Stimulated activated CD8-positive, alpha-beta memory T cell treated with anti-CD3 and anti-CD28 coated beads, Interleukin-7, amount 100 ng/mL, for 1 hour (primary cell): ENCODE data around the gene GAK.

Source experiments
- DNase-seq, 2 donors: peaks; one replicate each; pipeline ENCODE4 v3.0.0-alpha.2; 2020; ENCODE audit warnings: low read depth in 2 of 2

The GAK gene

DNA sequence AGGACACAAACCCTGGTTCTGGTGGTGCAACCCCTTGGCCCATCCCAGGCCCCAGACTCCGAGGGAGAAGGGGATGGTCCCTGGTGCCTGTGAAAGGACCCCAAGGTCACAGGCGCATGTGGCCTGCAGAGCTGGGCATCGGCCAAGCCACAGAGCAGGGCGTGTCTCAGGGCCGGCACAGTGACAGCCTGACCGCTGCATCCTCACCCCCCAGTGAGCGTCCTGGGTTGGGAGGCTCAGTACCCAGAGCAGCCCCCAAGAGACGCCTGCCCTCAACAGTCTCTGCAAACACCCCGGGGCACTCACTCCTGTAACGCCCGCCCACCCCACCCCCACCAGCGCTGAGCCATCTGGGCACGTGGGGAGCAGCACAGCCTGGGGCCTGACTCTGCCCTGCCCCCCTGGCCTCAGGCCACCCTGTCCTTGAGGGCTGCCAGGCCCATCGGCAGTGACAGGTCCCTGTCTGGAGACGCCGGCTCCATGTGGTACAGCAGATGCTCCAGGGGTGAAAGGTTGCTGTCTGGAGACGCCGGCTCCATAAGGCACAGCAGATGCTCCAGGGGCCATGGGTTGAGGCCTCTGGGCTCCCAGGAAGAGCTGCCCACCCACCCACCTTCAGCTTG lies 81.7 kb downstream of the GAK start:
- no peak for DNase-seq

DNA sequence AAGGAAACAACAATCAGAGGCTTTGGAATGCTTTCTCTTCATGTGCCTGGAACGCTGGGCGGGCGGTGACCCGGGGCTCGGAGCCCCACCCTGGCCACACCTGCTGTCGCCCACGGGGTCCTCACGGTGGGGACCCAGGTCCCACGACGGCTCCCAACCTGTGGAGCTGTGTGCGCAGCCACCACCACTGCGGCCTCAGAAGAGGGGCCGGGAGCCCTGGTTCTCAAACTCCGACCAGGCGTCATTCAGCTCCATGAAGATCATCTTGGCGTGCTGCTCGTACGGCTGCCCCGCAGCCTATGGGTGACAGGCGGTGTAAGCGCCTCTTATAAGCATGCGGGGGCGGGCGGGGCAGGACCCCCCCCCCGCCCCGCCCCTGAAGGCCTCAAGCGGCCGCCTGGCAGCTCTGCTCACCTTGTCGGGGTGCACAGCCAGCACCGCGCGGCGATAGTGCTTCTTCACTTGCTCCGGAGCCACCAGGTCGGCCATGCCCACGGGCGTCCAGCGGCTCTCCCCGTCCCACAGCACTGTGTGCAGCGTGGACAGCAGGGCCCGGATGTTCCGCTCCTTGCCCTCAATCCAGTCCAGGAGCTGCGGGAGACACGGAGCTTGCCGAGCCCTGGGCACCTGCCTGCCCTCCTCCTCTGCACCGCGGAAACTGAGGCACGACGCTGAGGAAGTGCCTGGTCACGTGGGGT lies 82.5 kb downstream of the GAK start:
- DNase-seq, result no peak

GRCh38 chr4:848803-849477 lies 83.2 kb downstream of the GAK start:
- DNase-seq, result no peak

DNA sequence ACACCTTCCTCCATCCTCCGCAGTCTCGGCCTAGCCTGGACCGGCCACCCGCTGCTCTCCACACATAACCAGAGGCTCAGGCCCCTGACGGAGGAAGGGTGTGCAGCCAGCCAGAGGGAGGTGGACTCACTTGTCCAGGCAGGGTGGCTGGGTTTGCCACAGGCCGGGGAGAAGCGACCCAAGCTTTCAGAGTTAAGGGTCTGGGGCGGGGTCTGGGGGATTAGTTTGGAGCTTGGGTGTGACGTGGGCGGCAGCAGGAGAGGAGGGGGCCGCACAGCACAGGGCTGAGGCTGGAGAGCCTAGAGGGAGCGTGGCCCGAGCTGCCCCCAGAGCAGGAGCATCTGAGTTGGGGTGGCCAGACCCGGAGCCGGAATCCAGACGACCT lies 83.8 kb downstream of the GAK start:
- DNase-seq, result no peak

DNA sequence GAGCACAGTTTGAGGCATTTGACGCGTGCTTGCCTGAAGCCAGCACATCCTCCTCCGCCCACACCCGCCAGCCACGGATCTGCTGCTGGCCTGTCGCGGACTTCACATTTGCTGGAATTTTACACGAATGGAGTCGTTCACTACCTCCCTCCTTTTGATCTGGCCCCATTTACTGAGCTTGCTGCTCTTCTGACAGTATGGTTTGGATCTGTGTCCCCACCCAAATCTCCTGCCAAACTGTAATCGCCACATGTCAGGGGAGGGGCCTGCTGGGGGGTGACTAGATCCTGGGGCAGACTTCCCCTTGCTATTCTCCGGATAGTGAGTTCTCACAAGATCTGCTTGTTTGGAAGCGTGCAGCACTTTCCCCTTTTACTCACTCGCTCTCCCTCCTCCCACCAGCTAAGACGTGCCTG lies 86.3 kb downstream of the GAK start:
- DNase-seq, result no peak

- no peak for DNase-seq
These were observed 86.8 kb downstream of the GAK start for GRCh38 chr4:845233-845835.

DNA sequence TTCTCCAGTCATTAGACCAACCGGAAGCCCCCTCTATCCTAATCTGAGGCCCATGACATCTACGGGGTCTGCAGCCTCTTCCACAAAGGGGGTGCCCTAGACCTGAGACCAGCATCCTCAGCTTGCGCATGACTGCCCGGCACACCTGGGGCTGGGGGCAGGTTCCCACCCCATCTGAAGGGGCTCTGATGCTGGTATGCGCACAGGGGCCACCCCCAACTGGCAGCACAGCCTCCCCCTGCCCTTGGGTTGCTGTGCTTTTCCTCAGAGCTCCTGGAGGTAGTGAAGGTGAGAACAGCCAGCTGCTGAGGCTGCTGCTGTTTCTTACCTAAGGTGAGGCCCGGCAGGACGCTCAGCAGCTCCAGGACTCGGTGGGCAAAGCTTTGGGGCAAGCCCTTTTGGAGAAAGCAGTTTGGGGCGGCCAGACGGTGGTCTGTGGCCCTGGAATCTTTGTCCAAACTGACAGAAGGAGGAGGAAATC lies 87.3 kb downstream of the GAK start:
- DNase-seq, result no peak

- no peak for DNase-seq
These were observed 92.3 kb downstream of the GAK start for GRCh38 chr4:839675-840443.

- no peak for DNase-seq
These were observed 94.3 kb downstream of the GAK start for GRCh38 chr4:837772-838171.

DNA sequence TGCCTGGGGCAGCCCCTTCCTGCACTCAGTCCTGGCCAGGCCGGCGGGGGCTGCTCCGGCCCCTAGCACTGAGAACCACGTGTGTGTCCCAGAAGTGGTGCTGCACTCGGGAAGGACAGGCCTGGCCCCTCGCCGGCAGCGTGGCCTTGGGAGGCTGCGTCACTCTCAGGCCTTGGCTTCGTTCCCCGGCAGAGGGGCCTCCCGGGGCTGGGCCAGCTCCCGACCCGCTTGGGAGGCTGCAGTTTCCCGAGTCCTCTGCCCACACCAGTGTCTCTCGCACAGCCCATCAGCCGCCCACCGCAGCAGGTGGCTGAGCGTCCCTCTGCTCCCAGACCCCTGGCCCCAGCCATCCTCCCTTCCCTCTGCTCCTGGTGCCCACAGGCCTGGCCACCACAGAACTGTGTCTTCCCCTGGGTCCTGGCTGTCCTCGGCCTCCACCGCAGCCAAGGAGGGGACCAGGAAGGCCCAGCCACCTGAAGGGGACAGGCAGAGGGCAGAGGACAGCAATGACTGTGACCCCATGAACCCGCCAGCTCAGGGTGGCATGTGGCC lies 95.3 kb downstream of the GAK start:
- DNase-seq, result no peak

DNA sequence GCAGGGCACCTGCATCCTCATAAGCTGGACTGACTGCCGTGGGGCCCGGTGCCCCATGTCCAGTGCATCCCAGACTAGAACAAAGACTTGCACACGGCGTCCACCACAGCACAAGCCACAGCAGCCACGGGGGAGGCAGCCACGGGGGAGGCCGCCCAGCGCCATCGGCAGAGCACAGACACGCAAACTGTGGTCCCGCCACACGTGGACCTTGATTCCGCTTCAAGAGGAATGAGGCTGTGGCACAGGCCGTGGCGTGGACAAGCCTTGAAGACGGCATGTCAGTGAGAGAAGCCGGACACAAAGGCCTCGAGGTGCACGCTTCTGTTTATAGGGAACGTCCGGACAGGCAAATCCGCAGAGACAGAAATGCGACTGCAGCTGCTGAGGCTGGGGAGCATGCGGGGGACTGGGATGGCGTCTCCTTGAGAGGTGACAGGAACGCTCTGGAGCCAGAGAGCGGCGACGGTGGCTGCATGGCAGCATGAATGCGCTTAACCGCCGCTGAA lies 96.1 kb downstream of the GAK start:
- DNase-seq, result no peak

GRCh38 chr4:835148-836002 lies 96.7 kb downstream of the GAK start:
- DNase-seq, result no peak

- no peak for DNase-seq
These were observed 97.6 kb downstream of the GAK start for GRCh38 chr4:834368-835147.

DNA sequence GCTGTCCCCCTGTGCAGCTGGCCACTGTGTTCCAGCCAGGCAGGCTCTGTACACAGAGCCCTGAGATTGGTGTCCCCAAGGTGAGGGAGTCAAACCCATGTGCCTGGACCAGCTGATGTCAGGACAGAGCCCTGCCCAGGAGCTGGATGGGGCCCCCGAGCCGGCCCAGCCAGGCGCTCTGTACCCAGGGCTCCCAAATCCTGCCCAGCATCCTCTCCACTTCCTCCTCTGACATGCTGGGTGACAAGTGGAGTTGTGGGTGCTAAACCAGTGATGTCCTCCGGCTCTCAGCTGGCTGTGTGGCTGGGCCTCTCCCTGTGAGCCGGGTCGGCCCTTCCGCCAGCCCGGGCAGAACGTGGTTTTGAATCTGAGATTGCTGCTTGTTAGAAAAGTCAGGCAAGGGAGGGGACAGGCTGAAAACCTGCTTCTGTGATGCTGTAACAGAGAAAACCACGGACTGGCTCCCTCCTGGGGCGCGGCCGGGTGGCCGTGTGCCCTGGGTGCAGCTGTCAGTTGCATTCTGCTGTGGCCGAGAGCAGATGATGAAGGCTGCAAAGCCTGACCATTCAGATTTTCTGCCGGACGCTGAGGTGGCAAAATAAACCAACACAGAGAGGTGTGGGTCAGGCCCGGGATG lies 98.3 kb downstream of the GAK start:
- no peak for DNase-seq

DNA sequence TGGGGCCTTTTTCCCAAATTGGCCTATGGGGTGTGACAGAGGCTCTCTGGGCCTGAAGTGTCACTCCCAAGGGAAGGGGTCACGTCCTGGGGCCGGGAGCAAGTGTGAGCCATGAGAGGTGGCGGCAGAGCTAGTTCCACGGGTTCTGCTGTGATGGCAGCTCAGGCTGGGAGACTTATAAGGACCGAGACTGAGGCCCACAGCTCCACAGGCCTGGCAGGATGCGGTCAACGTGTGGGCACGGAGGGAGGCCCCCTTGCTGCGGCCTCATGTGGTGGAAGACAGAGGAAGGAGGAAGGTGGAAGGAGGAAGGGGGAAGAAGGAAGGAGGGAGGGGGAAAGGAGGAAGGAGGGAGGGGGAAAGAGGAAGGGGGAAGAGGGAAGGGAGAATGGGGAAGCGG lies 99.0 kb downstream of the GAK start:
- DNase-seq, result no peak

- DNase-seq, result no peak
These were observed 99.6 kb downstream of the GAK start for GRCh38 chr4:832536-832935.

GRCh38 chr4:832108-832507 lies 100.0 kb downstream of the GAK start:
- DNase-seq, result no peak

GRCh38 chr4:831483-831805 lies 100.7 kb downstream of the GAK start:
- DNase-seq, result no peak
